HG02840 (cell line): ENCODE measurements around the gene FIGLA.
"Not testable (repeated sequence)": the region's sequence is repeated elsewhere in the genome, so short reads cannot be mapped to it uniquely, and the experiment has no call there.

Experiments
- ATAC-seq: cut with Tn5 transposase; IDR thresholded peaks from one replicate; pipeline ENCODE4 v1.9.1; 2021; ENCODE audit warnings: mild to moderate bottlenecking, moderate library complexity, moderate number of reproducible peaks; ENCODE audit not compliant: unreplicated experiment, low FRiP score

Gene FIGLA

DNA sequence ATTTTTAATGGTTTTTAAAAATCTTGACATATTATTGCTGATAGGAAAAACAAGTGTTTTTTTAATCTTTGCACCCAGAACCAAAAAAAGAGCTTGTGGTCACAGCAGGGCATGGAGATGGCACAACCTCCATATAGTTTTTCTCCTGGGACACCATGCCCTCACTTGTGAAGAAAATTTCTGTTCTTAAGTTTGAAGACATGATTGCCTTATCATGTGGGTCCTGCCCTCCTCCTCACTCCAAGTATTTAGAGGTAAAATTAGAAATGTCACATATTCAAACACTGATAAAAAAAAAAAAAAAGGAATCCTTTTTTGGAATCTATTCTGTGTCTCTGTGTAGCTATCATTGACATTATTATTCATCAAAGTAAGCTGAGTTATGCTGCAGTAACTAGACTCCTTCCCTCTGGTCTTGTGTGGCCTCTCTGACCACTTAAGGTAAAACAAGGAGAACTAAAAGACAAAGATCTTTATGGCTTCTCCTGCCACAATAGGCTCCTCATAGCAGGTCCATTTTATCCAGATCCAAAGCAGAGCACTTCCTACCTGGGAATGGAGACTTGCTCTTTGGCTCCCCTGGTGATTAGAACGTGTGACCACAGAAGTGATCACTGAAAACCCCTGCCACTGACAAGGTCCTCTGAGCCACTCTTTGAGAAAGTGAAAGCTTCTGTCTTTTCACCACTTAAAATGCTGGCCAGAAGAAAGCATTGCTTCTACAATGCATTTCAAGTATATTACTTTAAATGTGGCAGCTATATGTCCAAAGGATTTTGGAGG lies 42.2 kb downstream of the FIGLA start:
- no peak for ATAC-seq

DNA sequence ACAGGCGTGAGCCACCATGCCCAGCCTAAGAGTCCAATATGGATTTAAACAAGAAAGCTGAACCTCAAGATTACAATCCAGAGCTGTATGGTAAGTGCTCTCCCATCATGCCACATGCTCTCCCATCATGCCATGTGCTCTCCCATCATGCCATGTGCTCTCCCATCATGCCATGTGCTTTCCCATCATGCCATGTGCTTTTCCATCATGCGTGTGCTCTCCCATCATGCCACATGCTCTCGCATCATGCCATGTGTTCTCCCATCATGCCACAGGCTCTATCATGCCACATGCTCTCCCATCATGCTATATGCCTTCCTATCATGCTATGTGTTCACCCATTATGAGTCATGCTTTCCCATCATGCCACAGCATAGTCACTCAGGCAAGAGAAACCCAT lies 43.2 kb downstream of the FIGLA start:
- no peak for ATAC-seq

- ATAC-seq: no peak
These were observed 44.1 kb downstream of the FIGLA start for GRCh38 chr2:70746094-70746974.

DNA sequence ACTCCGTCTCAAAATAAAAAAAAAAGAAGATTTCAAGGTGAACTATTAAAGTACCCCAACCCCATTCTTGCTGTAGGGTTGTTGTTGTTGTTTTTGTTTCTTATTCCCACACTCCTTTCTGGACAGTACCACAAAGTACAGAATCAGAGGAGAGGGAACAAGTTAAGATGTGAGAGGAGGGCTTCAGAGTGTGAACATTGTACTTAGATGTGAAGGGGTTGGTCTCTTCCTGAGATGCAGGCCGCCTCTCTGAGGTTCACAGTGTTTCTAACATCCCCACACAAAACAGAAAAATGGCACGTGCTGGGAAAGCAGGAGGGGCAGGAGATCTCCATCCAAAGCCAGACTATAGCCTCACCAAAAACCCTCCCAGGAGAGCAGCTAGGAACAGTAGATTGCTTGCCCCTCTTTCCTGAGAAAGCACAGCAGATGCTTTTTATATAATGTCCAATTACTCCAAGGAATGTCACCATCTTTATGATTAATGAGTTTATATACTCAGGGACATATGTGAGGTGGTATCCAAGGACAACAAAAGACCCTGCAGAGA lies 45.1 kb downstream of the FIGLA start:
- no peak for ATAC-seq

- no peak for ATAC-seq
These were observed 46.0 kb downstream of the FIGLA start for GRCh38 chr2:70744397-70744796.

GRCh38 chr2:70743677-70744076 lies 46.8 kb downstream of the FIGLA start:
- ATAC-seq: no peak

DNA sequence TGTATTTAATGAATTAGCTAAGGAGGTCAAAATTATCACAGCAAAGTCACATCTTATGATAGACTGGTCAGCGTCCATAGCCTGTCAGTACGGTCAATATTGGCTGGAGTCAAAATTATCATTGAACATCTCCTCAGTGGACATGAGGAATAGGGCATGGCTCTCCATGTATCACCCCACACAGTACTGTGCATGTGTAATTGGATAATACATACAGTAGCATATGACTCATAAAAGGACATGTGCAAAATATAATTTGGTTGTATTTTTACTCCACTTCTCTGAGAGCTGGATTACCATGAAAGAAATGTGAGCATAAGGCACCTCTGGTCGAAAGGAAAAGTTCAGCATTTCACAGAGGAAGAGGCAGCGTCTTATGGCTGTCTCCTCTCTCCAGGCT lies 47.4 kb downstream of the FIGLA start:
- no peak for ATAC-seq

DNA sequence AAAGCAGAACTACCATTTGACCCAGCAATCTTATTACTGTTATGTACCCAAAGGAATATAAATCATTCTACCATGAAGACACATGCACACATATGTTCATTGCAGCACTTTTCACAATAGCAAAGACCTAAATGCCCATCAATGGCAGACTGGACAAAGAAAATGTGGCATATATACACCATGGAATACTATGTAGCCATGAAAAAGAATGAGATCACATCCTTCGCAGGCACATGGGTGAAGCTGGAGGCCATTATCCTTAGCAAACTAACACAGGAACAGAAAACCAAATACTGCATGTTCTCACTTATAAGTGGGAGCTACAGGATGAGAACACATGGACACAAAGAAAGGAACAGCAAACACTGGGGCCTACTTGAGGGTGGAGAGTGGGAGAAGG lies 51.0 kb downstream of the FIGLA start:
- ATAC-seq: not testable (repeated sequence)

- ATAC-seq: no peak
These were observed 52.3 kb downstream of the FIGLA start for GRCh38 chr2:70738159-70738558.

DNA sequence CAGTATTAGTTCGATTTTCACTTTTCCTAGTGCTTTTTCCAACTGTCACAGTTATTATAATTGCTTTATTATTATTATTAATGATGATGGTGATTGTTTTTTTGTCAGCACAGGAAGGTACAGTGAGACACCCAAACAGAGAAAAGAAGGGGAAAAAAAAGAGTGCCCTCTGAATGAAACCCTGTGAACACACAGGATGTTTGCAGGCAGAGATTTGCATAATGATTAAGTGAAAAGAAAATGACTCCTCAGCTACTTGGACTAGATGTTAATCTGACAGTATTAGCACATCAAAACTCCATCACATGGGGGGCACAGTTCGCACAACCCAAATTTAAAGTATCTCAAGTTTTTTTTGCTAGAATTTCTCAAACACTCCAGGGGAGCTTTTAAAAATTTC lies 55.4 kb downstream of the FIGLA start:
- no peak for ATAC-seq

DNA sequence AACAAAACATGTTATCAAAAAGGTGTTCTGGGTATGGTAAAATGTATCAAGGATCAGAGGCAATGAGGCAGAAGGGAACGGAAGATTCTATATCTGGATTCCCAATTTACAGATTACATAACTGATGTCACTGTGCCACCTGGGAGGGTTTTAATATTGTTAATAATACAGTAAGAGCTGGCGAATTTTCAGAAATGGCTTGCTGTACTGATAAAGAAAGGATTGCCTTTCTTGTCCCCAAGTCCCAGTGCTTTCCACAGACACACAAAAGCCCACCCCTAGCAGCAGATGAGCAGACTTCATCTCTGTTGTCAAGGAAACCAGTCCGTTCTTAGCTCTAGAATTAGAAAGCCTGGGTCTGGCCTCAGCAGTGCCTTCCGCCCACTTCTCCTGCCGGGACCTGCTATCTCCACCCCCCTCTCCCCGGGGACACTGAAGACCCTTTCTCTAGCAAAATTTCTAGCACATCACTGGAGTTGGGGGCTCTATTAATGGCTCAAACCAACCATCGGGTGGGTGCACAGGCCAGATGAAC lies 56.7 kb downstream of the FIGLA start:
- no peak for ATAC-seq

- no peak for ATAC-seq
These were observed 57.4 kb downstream of the FIGLA start for GRCh38 chr2:70732766-70733645.

GRCh38 chr2:70730730-70731129 lies 59.7 kb downstream of the FIGLA start:
- ATAC-seq: no peak

GRCh38 chr2:70729647-70730046 lies 60.8 kb downstream of the FIGLA start:
- ATAC-seq: no peak

DNA sequence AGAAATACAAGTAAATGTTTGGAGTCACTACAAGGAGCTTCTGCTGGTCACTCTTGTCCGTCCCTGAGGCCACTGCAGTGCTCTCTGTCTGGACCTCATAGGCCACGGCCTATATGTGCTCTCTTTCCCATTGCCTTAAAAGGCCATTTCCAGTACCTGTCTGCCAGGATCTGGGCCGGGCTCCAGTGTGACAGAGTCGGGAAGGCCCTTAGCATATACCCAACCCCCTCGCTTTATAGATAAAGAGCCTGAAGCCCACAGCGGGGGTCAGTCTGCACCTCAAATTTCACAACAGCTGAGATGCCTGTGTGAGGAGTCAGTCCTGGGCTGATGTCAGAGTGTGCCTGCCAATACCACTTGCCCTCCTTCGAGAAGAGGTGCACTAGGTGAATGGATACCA lies 62.3 kb downstream of the FIGLA start:
- ATAC-seq: no peak
